T-cell (primary cell): ENCODE data around the gene AGPAT4. TPM values are rescaled to one million over a fixed set of nuclear protein-coding genes. Genes with fewer than 3 reads are reported as not detected.

Experiments
- ATAC-seq, 4 experiments: fragments of 200-7000 bp in 3 of 4; fragments of 150-1000 bp in 1 of 4; cut with Tn5 transposase; replicated peaks in 1 of 4; 1 replicate in 3 of 4; 2 replicates in 1 of 4; pipeline ENCODE4 v1.10.0; 2021; ENCODE audit warnings: moderate library complexity in 3 of 4, mild to moderate bottlenecking in 2 of 4, moderate number of reproducible peaks in 1 of 4
- CTCF ChIA-PET, 2 donors: fragments of 300-600 bp; sonication (Branson Sonifier 250); formaldehyde crosslinking; loops; one replicate each; lab custom pipeline; 2022; ENCODE audit warnings: antibody characterized with exemption in 2 of 2; lab: Charles Lee
- POLR2A ChIA-PET, 2 donors: fragments of 300-600 bp; sonication (Branson Sonifier 250); formaldehyde crosslinking; loops; one replicate each; lab custom pipeline; 2022; ENCODE audit warnings: antibody characterized with exemption in 2 of 2; lab: Charles Lee
- DNase-seq, 35 experiments: peaks; one replicate each; pipeline versions ENCODE4 v3.0.0 to v3.0.0-alpha.2; 2013 to 2023
- H3K27ac ChIP-seq: one replicate; pipeline ENCODE4 v1.5.1; 2013; ENCODE audit warnings: low read length
- H3K27me3 ChIP-seq, 2 experiments: replicated peaks in 1 of 2; 1 replicate in 1 of 2; 2 replicates in 1 of 2; pipeline versions ENCODE4 v1.6.1 to v1.7.0; 2013; ENCODE audit warnings: low read length in 1 of 2, mixed read lengths in 1 of 2; ENCODE audit not compliant: control insufficient read depth in 2 of 2, insufficient read depth in 2 of 2; ENCODE audit errors: extremely low read depth in 1 of 2
- H3K36me3 ChIP-seq, 2 donors: 1 replicate in 1 of 2; 2 replicates in 1 of 2; pipeline versions ENCODE4 v1.6.1 to v1.7.0; 2013; ENCODE audit warnings: low read length in 1 of 2; ENCODE audit not compliant: control insufficient read depth in 2 of 2, insufficient read depth in 1 of 2; ENCODE audit errors: extremely low read depth in 1 of 2
- H3K4me1 ChIP-seq, 2 experiments: 1 replicate in 1 of 2; 2 replicates in 1 of 2; pipeline versions ENCODE4 v1.6.1 to v1.7.0; 2013; ENCODE audit warnings: low read length in 2 of 2, mixed read lengths in 1 of 2; ENCODE audit not compliant: insufficient read depth in 2 of 2, control insufficient read depth in 1 of 2; ENCODE audit errors: extremely low read depth in 1 of 2
- H3K4me3 ChIP-seq, 2 donors: 1 replicate in 1 of 2; 2 replicates in 1 of 2; pipeline versions ENCODE4 v1.5.1 to v1.7.0; 2013; ENCODE audit warnings: mild to moderate bottlenecking in 2 of 2, low read length in 1 of 2, moderate library complexity in 1 of 2; ENCODE audit not compliant: control insufficient read depth in 1 of 2; ENCODE audit errors: extremely low read depth in 1 of 2
- H3K9me3 ChIP-seq: 2 replicates; pipeline ENCODE4 v1.7.0; 2013
- H3K27ac Mint-ChIP-seq, 2 donors: one replicate each; pipeline ENCODE4 v1.8.0; 2020 to 2021; ENCODE audit warnings: mild to moderate bottlenecking in 2 of 2, mixed read lengths in 2 of 2
- H3K27me3 Mint-ChIP-seq, 2 donors: one replicate each; pipeline ENCODE4 v1.8.0; 2021 to 2022; ENCODE audit warnings: mixed read lengths in 2 of 2
- H3K36me3 Mint-ChIP-seq: one replicate; pipeline ENCODE4 v1.8.0; 2021; ENCODE audit warnings: mixed read lengths
- H3K4me1 Mint-ChIP-seq, 3 donors: one replicate each; pipeline ENCODE4 v1.8.0; 2020 to 2022; ENCODE audit warnings: mixed read lengths in 3 of 3, mild to moderate bottlenecking in 1 of 3
- H3K4me3 Mint-ChIP-seq, 3 donors: one replicate each; pipeline ENCODE4 v1.8.0; 2020 to 2022; ENCODE audit warnings: mild to moderate bottlenecking in 3 of 3, mixed read lengths in 3 of 3, moderate library complexity in 3 of 3
- H3K9me3 Mint-ChIP-seq, 3 donors: one replicate each; pipeline ENCODE4 v1.8.0; 2020 to 2022; ENCODE audit warnings: mixed read lengths in 3 of 3
- WGBS: methylation state at CpG from one replicate; pipeline ENCODE4 v1.1.5; 2013; ENCODE audit warnings: missing lambda C conversion rate; ENCODE audit not compliant: insufficient coverage; 5-methylcytosine and 5-hydroxymethylcytosine counted together
- total RNA-seq, 35 experiments: library from RNA in 6 of 35; stranded (reverse) in 6 of 35; fragments of 120-200 nt in 1 of 35; gene quantifications; one replicate each; pipeline versions ENCODE4 v1.2.1 to v1.2.4 and lab custom pipeline; 2013 to 2026

The AGPAT4 gene
- total RNA-seq, 5 donors from 2014 or later (not counting 1 experiment from before 2014, with no cell fraction given) = 5.6 to 15.0 (median 6.3) TPM

DNA sequence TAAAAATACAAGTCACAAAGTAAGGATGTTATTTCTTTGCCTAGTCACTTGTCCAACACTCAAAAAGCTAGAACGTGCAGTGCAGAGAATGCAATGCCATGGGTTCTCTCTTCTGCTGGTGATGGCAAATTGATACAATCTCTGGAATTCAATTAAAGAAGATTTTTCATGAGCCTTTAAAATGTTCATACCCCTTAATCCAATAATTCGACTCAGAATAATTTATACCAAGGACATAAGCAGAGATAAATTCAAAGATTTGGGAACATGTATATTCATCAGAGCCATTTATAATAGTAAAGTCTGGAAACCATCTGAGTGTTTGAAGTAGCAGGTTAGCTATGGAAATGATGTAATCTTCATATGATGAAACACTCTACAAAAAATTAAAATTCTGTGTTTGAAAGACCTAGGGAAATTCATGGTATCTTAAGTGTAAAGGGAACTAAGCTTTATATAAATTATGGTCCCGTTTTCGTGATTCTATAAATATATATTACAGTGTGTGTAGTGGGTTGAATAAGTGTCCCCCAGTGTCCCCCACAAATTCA is 2.8 kb upstream of the AGPAT4 start:
- Mint-ChIP-seq H3K27ac (no peak overlapping the region), H3K4me3 (no peak overlapping the region), H3K36me3 (peaks cover 3% of the 10 kb centered on the region), H3K27me3 (peaks cover 5 to 7% of the 10 kb centered on the region in 2 donors), H3K9me3 (peaks cover 7 to 13% (median 11%) of the 10 kb centered on the region in 3 donors), H3K4me1 (peaks cover 22 to 23% (median 22%) of the 10 kb centered on the region in 3 donors)
- CTCF ChIA-PET = no interaction called here
- Histone ChIP-seq H3K4me3 (no peak overlapping the region), H3K36me3 (no peaks in the 10 kb centered on the region), H3K27ac (no peak overlapping the region), H3K27me3 (no peaks in the 10 kb centered on the region), H3K9me3 (no peaks in the 10 kb centered on the region), H3K4me1 (peaks cover 8 to 14% of the 10 kb centered on the region in 2 experiments)
- ATAC-seq = no peak
- WGBS = no CpG with 5 or more reads among the region's 4 CpGs
- POLR2A ChIA-PET = interaction anchor here in 1 of 2 donors (0.5 kb wide), 1 partner anchor 16 kb away, joined by 3 read pairs; no protein-coding TSS in a partner anchor
- DNase-seq = no peak

DNA sequence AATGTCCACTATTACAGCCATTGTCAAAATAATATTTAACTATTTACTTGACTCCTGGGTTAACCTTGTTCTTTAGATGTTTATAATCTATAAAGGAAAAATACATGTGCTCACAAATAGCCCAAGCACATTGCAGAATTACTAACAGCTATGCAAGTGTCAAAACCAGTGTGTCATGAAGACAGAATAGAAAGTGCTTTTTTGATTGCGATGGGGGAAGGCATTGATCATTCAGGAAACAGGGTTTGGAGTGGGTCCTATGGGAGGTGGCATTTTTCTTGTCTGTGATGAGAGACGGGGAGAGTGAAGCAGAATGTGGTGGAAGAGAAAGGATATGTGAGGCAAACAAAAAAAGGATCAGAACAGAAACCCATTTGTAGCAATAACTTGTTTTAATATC is 1.0 kb upstream of the AGPAT4 start:
- no peaks in the 10 kb centered on the region for H3K9me3 Mint-ChIP-seq
- H3K27me3 Mint-ChIP-seq = no peaks in the 10 kb centered on the region
- WGBS = 90% methylated on average over 2 of the region's 2 CpGs
- Histone ChIP-seq H3K27ac (no peak overlapping the region), H3K9me3 (no peaks in the 10 kb centered on the region), H3K4me1 (peaks cover 8 to 14% of the 10 kb centered on the region in 2 experiments), H3K4me3 (no peak overlapping the region), H3K36me3 (no peaks in the 10 kb centered on the region), H3K27me3 (no peaks in the 10 kb centered on the region)
- ATAC-seq = no peak
- H3K4me1 Mint-ChIP-seq = peaks cover 22 to 31% (median 29%) of the 10 kb centered on the region in 3 donors
- peak overlapping the region; percentile 14 to 97 (median 88) for H3K4me3 Mint-ChIP-seq
- CTCF ChIA-PET = interaction anchor here (0.7 to 2.0 kb wide), 3 partner anchors 96 to 758 kb away, joined by 3 to 13 read pairs (median 4); no protein-coding TSS in a partner anchor
- DNase-seq = no peak
- peak overlapping the region; percentile 5 to 7 for H3K27ac Mint-ChIP-seq
- POLR2A ChIA-PET = interaction anchor here (1.0 to 2.2 kb wide), 5 partner anchors 32 to 1453 kb away, joined by 3 to 20 read pairs (median 9); partner anchors contain the start of genes PACRG (in 1 of the 2) and PRKN (in 1 of the 2)
- H3K36me3 Mint-ChIP-seq = peaks cover 5% of the 10 kb centered on the region

DNA sequence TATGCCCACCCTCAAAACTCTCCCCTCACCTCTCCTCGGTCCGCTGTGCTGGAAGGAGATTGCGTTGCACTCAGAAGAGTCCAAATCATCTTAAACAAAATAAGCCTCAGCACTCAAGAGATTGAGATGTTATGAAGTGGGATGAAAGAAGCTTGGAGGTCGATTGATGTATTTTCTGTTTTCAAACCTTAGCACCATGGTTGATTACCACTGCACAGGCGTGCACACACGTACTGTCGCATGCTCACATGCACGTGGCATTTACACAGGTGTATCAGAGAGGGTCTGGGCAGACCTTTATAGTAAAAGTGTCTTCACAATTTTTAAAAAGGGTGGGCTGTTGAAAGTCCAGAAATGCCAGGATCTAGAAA is 612 bp upstream of the AGPAT4 start:
- Mint-ChIP-seq H3K27me3 (no peaks in the 10 kb centered on the region), H3K4me3 (peak overlapping the region; percentile 86 to 97 (median 88)), H3K9me3 (no peaks in the 10 kb centered on the region), H3K36me3 (peaks cover 9% of the 10 kb centered on the region), H3K4me1 (peaks cover 22 to 31% (median 30%) of the 10 kb centered on the region in 3 donors), H3K27ac (peak overlapping the region; percentile 90 to 91)
- no peaks in the 10 kb centered on the region for H3K9me3 ChIP-seq
- DNase-seq (no peak), ATAC-seq (peak; percentile 7 to 17 (median 12))
- ChIA-PET POLR2A (interaction anchor here (0.6 to 2.2 kb wide), 35 partner anchors 8 to 1644 kb away, joined by 3 to 20 read pairs (median 4); partner anchors contain the start of genes MAP3K4 (in 1 of the 2), MRPL18 (in 1 of the 2), PACRG (in 1 of the 2) and PRKN (in 1 of the 2)), CTCF (interaction anchor here (0.6 to 2.0 kb wide), 8 partner anchors 31 to 282 kb away, joined by 3 to 13 read pairs (median 6); no protein-coding TSS in a partner anchor)
- H3K4me3 ChIP-seq = peak overlapping the region; percentile 61 to 74
- H3K27me3 ChIP-seq = no peaks in the 10 kb centered on the region
- peaks cover 8 to 14% of the 10 kb centered on the region in 2 experiments for H3K4me1 ChIP-seq
- H3K36me3 ChIP-seq = no peaks in the 10 kb centered on the region
- peak overlapping the region; percentile 74 for H3K27ac ChIP-seq
- WGBS = no CpG with 5 or more reads among the region's 8 CpGs

DNA sequence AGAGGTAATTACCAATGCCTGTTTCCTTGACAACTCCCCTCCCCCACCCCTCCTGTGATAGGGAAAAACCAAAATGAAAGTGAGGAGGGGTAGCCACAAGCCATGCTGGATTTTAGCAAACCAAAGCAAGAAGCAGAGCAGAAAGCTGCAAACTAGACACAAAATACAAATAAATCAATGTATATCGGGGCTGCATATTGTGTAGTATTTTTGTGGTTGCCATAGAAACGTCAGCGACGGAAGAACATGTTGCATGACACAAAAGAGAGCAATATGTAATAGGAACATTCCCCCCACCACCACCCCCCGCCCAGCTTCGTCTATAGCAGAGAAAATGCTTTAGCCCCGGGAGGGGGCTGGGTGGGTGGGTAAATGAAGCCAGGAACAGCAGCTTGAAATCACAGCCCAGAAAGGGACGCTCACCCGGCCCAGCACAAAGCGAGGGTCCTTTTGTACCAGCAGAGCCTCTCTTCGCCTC is 548 bp downstream of the AGPAT4 start:
- Mint-ChIP-seq H3K36me3 (peaks cover 12% of the 10 kb centered on the region), H3K27me3 (no peaks in the 10 kb centered on the region), H3K27ac (peak overlapping the region; percentile 37 to 69), H3K4me1 (peaks cover 22 to 31% (median 30%) of the 10 kb centered on the region in 3 donors), H3K4me3 (peak overlapping the region; percentile 86 to 97 (median 88)), H3K9me3 (no peaks in the 10 kb centered on the region)
- POLR2A ChIA-PET = interaction anchor here (0.5 to 2.2 kb wide), 18 partner anchors 9 to 1211 kb away, joined by 3 to 19 read pairs (median 5); no protein-coding TSS in a partner anchor
- ATAC-seq (peak; percentile 2 to 58 (median 13)), DNase-seq (peak in 32 of 35 experiments; percentile 1 to 79 (median 54))
- Histone ChIP-seq H3K4me1 (peaks cover 8 to 14% of the 10 kb centered on the region in 2 experiments), H3K36me3 (no peaks in the 10 kb centered on the region), H3K27me3 (no peaks in the 10 kb centered on the region), H3K4me3 (peak overlapping the region; percentile 61 to 69), H3K9me3 (no peaks in the 10 kb centered on the region), H3K27ac (peak overlapping the region; percentile 81)
- no CpG with 5 or more reads among the region's 11 CpGs for WGBS
- CTCF ChIA-PET = interaction anchor here (0.5 to 2.0 kb wide), 12 partner anchors 21 to 1453 kb away, joined by 3 to 13 read pairs (median 5); no protein-coding TSS in a partner anchor

DNA sequence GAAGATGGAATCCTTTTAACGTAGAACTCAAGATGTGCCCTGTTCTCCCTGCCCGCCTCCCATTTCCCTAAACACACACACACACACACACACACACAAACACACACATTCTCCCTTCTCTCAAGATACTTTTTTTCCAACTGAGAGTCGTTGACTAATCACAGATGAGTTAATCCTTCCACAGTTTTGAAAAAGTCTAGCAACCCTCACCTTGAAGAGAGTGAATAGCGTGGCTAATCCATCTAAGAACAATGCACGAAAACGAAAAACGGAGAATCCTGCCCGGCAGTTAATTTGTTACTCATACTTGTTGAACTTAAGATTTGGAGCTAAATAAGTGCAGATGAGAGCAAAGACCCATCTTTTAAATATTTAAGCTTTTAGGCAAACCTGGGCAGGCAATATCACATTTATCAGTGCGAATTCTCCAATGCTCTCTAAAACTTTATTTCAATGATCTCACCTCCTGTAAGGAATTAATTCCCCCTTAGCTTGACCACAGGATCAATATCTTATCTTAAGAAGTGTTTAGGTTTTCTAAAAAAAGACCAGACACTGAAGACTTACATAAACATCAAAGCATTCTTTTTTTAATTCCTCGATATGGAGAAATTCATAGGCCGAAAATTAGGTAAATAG is 1.1 kb downstream of the AGPAT4 start:
- H3K4me3 Mint-ChIP-seq = peak overlapping the region; percentile 86 to 97 (median 88)
- Histone ChIP-seq H3K27me3 (no peaks in the 10 kb centered on the region), H3K36me3 (no peaks in the 10 kb centered on the region), H3K27ac (peak overlapping the region; percentile 81), H3K4me3 (peak overlapping the region; percentile 61 to 69), H3K4me1 (peaks cover 8 to 14% of the 10 kb centered on the region in 2 experiments), H3K9me3 (no peaks in the 10 kb centered on the region)
- peak overlapping the region; percentile 37 to 69 for H3K27ac Mint-ChIP-seq
- H3K27me3 Mint-ChIP-seq = no peaks in the 10 kb centered on the region
- DNase-seq = no peak
- H3K9me3 Mint-ChIP-seq = no peaks in the 10 kb centered on the region
- CTCF ChIA-PET = interaction anchor here in 1 of 2 donors (0.5 to 1.8 kb wide), 5 partner anchors 29 to 1452 kb away, joined by 3 to 5 read pairs (median 5); no protein-coding TSS in a partner anchor
- no peak for ATAC-seq
- peaks cover 22 to 31% (median 30%) of the 10 kb centered on the region in 3 donors for H3K4me1 Mint-ChIP-seq
- peaks cover 13% of the 10 kb centered on the region for H3K36me3 Mint-ChIP-seq
- WGBS = 83% methylated on average over 4 of the region's 11 CpGs
- POLR2A ChIA-PET = interaction anchor here (0.5 to 2.2 kb wide), 11 partner anchors 14 to 413 kb away, joined by 3 to 19 read pairs (median 4); no protein-coding TSS in a partner anchor
